CD4-positive, alpha-beta T cell treated with Interleukin-17A for 4 hours (primary cell): ENCODE results near the gene WDR90.

ENCODE experiments used
- DNase-seq: peaks from one replicate; pipeline ENCODE4 v3.0.0-alpha.2; 2020; ENCODE audit warnings: mixed read lengths

WDR90 gene

DNA sequence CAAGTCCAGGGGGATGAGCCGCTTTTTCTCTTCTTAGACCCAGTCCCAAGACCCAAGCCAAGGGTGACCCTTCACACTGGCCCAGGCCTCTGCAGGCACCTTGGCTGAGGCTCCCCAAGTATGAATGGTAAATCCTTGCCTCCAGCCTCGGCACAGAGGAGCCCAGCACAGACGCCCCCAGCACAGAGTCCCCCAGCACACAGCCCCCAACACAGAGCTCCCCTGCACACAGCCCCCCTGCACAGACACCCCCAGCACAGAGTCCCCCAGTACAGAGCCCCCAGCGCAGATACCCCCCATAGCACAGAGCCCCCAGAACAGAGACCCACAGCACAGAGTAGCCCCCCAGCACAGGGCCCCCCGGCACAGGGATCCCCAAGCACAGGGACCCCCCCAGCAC, 8.6 kb upstream of the WDR90 start:
- no peak for DNase-seq

DNA sequence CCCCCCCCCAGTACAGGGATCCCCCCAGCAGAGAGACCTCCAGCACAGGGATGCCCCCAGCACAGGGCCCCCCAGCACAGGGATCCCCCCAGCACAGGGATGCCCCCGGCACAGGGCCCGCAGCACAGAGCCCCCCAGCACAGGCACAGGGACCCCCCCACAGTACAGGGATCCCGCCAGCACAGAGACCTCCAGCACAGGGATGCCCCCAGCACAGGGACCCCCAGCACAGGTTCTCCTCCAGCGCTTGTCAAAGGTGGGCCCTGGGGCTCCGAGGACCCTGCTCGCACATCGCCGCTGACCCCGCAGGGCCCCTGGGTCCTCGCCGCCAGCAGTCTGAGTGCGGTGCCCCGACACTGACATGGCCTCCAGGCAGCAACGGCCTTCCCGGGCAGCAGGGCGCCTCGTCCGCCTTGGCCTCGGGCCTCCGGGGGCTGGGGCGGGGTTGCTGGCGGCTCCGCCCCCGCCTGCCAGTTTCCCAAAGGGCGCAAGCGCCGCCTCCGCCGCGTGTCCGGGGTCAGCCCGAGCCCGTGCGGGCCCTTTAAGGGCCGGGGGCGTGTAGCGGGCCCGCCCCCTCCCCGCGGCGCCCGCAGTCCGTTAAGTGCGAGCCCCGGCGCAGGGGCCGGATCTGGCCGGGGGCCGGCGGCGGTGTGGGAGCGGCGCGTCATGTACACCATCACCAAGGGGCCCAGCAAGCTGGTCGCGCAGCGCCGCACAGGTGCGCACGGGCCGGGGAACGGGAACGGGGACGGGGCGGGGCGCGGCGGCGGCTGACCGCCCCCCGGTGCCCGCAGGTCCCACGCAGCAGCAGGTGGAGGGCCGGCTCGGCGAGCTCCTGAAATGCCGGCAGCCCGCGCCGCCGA, 7.6 kb upstream of the WDR90 start, which contains the start of gene MCRIP2:
Gene MCRIP2, plus strand, starts transcription at position 503 of the 863 bp plus-strand sequence. Its CDS starts 164 bp downstream, at position 667.
- peak; percentile 77 for DNase-seq

DNA sequence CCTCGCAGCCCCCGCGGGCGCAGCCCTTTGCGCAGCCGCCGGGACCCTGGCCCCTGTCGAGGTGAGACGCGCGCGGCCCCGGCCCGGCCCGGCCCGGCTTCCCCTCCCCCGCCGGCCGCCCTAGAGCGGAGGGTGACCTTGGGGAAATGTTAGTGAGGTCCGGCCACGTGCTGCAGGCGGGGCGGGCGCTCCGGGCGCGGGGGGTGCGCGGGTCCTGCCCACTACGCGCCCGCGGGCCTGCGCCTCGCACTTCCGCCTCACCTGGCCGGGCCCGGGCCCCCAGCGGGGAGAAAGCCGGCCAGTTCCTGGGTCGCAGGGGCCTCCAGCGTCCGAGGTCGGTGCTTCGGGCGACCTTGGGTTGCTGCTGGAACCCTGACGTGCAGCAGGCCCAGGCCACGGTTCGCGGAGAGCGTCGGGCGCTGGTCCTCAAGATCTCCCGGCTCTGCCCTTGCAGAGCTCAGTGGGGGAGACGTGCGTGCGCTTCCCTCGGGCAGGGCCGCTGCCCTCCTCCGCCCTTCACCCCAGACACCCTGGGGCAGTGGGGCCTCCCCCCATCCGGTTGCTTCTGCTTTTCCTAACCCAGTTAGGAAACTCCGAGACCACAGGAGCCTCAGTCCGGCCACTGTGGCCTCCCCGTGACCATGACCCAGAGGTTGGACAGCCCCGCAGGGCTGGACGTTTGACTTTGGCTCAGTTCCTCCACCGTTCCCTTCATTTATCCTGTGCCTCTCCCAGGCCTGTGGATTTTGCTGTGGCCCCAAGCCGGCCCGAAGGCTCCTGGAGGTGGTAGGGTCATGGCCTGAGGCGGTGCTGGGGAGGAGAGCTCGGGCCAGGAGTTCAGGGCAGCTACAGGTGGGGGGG, 6.7 kb upstream of the WDR90 start:
- DNase-seq: peak; percentile 41

DNA sequence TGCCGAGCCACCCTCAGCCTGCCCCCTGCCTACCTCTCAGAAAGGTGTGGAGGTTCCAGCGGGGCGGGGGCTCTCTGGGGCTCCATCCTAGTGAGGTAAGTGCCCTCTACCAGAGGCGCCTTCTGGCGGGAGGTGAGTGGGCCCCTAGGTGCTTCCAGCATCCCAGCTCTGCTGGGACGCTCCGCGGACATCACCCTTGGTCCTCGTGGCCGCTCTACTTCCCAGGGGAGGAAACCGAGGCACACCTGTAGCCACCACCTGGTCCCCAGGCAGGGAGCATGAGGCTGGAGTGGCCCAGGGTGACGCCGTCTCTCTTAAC, 6.2 kb upstream of the WDR90 start:
- DNase-seq: no peak

DNA sequence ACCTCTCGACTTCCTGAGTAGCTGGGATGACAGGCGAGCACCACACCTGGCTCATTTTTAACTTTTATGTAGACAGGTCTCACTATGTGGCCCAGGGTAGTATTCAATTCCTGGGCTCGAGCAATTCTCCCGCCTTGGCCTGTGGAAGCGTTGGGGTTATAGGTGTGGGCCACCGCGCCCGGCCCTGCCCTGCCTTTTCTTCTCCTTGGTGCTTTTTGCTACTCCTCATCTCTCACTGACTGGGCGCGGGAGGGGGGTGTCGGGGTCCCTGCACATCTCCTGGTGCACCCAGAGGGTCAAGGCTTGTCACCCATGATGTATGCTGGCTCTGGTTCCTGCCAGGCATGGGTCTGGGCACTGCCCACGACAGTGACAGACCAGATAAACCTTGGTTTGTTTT, 4.6 kb upstream of the WDR90 start:
- DNase-seq: no peak

DNA sequence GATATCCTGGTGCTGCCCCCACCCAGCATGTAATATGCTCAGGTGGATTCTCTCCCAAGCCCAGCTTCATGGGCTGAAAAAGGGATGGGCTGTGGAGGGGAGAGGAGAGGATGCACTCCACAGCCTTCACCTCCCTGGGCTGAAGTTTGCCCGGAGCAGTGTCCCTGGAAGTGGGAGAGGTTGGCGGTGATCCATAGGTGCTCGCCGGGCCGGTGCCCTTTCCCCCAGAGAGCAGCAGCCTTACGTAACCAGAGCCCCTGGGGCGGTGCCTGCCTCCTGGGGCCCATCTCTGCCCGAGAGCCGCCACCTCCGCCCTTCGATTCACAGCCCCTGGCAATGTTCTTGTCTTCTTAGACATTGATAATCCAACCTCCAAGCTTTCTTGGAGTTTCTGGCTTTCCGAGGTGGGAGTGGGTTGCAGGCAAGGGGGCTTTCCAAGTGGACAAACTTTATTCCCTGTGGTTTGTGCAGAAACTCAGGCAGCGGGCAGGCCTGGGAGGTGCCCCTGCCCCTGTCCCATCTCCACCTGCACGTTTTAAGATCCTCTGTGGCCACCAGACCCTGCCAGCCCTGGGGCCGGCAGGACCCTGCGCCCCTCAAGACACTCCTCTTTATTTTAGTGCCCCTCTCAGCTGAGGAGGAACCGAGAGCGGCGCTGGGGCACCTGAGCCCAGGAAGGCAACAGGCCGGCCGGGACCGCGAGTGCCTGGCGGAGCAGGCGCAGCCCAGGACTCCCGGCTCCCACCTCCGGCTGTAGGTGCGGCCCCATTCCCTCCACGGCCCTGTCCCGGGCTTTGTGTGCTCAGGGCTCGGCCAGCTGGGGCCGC, 3.1 kb upstream of the WDR90 start:
- no peak for DNase-seq

DNA sequence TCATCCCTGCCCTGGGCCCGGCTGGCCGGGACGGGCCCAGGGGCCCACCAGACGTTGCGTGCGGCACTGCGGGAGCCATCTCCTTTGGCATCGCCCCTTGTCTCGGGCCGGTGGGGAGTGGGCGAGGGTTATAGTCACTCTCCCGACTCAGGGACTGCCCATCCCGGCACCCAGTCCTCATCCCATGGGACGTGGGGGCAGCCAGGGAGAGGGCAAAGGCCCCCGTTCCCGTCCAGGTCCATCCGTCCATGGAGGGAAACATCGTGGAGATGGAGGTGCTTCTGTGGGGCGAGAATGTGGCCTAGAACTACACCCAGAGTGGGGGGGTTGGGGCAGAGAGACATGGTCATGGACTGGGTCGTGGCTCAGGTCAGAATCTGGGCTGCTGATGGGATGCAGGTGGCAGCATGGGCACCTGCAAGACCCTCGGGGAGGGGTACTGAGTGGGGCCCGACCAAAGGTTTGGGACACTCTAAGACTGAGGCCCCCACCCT, 2.4 kb upstream of the WDR90 start:
- no peak for DNase-seq

DNA sequence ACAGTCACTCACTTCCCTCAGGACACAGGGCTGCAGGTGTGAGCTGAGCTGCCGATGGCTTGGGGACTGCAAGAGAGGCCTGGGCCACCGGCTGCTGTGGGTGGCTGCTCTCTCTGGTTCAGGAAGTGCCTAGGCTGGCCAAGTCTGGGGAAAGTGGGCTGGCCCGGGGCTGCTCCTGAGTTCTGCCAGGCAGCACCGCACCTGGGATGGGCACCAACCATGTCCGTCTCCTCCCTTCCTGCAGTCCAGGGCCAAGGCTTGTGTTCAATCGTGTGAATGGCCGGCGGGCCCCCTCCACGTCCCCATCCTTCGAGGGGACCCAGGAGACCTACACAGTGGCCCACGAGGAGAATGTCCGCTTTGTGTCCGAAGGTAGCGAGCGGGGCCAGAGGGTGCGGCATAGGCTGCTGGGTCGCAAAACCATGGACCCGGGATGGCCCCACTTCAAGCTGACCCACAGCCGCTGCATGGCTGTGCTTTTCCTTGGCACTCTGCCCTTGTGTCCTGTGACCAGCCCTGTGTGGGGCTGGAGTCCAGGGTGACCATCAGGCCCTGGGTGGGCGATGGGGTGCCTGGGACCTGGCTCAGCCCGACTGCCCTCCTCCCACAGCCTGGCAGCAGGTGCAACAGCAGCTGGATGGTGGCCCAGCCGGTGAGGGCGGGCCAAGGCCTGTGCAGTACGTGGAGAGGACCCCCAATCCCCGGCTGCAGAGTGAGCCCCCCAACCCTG, 1.8 kb upstream of the WDR90 start:
- DNase-seq: no peak

DNA sequence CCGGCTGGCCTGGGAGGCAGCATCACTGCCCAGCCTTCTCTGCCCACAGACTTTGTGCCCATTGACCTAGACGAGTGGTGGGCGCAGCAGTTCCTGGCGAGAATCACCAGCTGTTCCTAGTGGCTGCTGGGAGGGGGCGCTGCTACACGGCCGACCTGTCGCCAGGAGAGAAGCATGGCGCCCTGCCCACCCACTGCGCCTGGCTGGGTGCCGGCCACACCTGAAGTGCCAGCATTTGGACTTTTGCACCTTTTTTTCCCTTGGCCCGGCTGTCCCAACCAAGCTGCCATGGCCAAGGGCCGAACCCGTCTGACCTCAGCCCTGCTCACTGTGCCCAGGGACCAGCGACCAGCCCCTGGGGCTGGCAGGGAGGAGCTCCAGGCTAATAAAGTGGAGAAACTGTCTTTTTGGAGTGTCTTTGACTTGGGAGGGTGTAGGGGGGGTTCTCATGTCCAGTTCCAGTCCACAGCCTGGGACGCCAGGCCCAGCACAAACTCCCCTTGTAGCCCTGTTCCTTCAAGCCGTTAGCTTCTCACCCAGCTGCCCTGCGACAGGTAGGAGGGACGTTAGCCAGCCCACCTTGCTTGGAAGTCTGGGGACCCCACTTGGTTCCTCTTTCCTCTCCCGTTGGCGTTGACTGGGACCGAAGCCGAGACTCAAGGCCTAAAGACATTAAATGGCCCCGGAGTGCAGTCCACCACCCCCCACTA, 939 bp upstream of the WDR90 start:
- DNase-seq: peak; percentile 41

DNA sequence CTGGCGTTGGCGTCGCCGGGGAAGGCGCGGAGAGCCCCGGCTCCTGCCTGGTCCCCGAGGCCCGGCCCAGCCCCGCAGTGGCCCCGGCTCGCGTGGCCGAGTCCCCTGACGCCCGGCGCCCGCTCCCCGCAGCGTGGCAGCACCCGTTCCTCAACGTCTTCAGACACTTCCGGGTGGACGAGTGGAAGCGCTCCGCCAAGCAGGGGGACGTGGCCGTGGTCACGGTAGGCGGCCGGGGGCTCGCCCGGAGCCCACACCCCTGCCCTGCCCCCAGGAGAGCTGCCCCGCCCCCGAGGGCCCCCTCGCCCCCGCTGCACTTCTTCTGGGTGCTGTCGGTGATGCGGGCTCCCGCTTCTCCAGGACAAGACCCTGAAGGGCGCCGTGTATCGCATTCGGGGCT, 466 bp downstream of the WDR90 start:
- no peak for DNase-seq

DNA sequence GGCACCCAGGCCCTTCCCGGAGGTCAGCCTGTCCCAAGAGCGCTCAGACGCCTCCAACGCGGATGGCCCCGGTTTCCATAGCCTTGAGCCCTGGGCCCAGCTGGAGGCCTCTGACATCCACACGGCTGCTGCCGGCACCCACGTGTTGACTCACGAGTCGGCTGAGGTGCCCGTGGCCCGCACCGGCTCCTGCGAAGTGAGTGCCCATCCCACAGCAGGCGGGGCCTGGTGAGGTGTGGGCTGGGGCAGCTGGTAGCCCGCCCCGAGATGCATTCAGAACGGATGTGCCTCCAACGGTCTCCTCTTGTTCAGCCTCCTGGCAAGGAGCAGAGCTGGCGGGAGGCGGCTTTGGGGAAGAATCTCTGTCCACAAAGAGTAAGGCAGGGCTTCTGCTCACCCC, 2.7 kb downstream of the WDR90 start:
- no peak for DNase-seq

DNA sequence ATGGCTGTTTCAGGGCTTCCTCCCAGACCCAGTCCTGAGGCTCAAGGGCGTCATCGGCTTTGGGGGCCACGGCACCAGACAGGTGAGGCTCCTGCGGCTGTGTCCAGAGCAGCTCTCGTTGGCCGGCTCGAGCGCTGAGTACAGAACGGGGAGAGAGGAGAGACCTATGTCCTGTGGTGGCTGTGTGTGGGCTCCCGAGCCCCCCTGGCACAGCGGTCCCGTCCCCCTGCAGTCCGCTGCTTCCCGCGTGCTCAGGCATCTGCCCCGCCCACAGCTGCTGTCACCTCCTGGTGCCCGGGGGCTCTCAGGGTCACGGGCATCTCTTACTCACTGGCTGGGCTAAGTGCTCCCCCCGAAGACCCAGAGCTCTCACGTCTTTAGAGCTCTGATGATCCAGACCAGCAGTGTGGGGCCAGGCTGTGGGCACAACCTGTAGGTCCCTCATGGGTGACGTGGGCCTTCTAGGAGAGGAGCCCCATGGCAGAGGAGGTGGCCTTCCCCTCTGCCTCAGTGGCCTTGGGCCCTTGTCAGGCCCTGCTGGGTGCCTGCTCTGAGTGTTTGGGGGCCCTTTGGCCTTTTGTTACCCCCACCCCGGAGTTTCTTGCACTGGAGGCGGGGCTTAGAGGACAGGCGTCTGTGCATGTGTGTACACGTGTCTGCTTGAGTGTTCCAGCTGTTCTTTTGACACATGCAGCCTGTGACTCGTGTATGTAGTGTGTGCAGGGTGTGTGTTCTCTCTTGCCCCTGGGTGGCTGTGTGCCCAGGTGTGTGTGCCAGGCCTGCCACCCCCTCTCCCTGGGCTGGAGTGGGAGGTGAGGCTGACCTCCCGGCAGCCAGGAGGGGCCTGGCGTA, 3.5 kb downstream of the WDR90 start:
- DNase-seq: no peak

DNA sequence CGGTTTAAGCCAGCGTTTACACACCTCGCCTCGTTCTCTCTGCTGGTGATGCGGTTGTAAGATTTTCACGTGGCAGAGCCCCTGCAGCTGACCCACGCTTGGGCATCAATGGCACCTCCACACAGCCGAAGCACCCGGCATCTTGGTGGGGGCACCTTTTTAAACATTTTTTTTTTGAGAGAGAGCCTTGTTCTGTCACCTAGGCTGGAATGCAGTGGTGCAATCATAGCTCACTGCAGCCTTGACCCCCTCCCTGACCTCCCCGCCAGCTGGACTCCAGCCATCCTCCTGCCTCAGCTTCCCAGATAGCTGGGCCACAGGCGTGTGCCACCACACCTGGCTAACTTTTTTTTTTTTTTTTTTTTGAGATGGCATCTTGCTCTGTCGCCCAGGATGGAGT, 4.9 kb downstream of the WDR90 start:
- no peak for DNase-seq

DNA sequence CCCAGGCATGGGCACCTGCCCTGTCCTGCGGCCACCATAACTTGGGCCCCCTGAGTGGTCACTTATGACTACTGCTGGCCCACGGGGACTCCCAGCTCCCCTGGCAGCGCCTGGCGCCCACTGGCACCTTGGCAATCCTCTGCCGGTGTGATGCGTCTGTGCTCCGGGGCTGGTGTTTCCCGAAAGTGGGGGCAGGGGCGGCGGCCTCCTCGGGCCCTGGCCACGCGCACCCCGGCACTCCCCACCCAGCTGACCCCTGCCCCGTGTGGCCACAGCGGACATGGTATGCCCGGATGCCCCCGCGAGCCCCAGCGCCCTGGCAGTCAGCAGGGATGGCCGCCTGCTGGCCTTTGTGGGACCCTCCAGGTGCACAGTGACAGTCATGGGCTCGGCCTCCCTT, 8.3 kb downstream of the WDR90 start:
- DNase-seq: no peak

DNA sequence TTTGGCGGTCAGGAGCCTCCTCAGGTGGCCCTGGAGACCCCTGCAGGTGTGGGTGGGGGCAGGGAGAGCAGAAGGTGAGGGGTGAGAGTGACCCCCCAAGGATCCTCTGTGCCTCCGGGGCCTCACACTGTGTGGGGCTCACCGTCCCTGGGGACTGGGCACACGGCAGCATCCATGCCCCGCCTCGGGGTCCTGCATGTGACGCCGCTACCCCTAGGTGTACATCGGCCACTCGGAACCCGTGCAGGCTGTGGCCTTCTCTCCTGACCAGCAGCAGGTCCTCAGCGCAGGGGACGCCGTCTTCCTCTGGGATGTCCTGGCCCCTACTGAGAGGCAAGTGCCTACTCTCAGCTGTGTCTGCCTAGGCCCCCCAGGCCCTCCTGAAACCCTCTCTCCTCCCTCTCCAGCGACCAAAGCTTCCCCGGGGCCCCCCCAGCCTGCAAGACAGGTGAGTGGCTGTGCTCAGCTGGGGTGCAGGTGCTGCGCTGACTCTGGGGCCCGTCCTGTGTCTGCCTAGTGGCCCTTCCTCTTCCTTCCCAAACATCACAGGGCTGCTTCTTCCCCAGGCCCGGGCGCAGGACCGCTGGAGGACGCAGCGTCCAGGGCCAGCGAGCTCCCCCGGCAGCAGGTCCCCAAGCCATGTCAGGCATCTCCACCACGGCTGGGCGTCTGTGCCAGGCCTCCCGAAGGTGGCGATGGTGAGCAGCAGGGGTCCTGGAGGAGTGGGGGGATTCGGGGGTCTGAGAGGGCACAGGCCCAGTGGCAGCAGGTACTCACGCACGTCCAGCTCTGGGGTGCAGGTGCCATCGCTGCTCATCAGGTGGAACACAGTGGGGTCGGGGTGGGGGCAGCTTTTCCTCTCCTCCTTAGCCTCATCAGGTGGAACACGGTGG, 9.8 kb downstream of the WDR90 start:
- no peak for DNase-seq

DNA sequence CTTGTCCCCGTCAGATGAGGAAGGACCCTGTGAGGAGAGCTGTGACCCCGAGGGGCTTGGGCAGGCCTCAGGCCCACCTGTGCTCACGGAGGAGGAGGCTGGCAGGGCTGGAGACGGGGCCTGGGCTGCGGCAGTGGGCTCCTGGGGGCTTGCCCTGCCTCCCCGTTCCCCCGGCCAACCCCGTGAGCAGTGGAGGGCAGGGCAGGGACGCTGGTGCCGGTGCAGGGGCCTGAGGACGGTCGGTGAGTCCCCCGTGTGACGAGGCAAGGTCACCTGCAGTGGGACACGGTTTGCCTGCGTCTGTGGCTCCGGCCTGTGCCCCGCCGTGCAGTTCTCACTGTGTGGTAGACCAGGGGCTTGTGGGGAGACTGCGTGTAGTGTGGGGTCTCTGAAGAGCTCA, 10.5 kb downstream of the WDR90 start:
- no peak for DNase-seq

DNA sequence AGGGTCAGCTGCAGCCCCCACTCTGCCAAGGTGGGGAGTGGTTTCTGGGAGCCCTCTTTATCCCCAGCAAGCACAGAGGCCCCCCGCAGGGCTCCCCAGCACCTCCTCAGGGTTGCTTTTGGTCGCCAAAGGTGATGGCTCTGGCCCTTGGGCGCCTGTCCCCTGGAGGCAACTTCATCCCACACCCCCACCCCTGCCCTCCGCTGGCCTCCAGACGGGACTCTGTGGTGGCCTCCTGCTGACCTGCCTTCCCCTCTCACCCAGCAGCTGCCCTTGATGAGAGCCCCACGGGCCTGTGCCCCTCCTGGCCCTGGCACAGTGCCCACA, 10.9 kb downstream of the WDR90 start:
- no peak for DNase-seq

DNA sequence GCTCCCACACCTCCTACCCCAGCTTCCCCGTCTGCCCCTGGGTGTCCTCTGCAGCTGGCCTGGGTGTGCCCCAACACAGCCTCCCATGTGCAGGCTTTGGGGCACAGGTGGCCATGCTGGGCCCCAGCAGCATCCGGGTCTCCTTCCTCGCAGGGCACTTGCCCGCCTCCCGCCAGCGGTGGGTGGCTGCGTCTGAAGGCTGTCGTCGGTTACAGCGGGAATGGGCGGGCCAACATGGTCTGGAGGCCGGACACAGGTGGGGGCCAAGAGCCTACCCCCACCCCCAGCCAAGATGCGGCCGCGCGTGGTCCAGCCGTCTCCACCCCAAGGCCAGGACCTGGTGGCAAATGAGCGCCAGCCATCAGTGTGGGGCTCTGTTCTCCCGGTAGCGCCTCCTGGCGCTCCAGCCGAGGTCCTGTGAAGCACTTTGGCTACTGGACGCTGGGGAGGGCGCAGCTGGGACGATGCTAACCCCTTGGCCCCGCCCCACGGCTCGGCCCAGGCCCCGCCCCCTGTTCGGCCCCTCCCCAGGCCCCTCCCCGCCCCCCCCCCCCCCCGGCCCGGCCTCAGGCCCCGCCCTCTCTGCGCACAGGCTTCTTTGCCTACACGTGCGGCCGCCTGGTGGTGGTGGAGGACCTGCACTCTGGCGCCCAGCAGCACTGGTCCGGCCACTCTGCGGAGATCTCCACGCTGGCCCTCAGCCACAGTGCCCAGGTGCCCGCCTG, 11.5 kb downstream of the WDR90 start:
- DNase-seq: peak; percentile 82

DNA sequence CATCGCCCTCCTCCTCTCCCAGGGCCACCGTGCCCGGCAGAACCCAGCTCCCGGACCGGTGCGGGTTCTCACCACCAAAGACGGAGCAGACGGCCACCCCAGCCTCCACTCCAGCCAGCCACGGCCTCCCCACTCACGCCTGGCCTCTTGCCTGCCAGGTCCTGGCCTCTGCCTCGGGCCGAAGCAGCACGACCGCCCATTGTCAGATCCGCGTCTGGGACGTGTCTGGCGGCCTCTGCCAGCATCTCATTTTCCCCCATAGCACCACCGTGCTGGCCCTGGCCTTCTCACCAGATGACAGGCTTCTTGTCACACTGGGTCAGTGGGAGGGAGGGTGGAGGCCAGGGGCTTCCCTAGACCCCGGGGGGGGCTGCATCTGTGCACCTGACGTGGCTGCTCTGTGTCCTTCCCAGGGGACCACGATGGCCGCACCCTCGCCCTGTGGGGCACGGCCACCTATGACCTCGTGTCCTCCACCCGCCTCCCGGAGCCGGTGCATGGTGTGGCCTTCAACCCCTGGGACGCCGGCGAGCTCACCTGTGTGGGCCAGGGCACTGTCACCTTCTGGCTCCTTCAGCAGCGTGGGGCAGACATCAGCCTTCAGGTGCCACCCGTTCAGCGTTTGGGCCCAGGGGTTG, 12.1 kb downstream of the WDR90 start:
- no peak for DNase-seq
